ENCODE measurements around the gene ZNF319. TPM values are rescaled to one million over a fixed set of nuclear protein-coding genes. Genes with fewer than 3 reads are reported as not detected.
A peak's percentile ranks its signal among the peaks of the same experiment; 100 is the strongest.

The ZNF319 gene
- total and polyA plus RNA-seq, 8 donors, result 3.5 to 7.0 (median 4.6) TPM

- H3K36me3 ChIP-seq, result no peaks in the 10 kb centered on the region
- ATAC-seq (no peak), FAIRE-seq (no peak), DNase-seq (no peak)
- no peaks in the 10 kb centered on the region for H3K27me3 ChIP-seq
- TF ChIP-seq CTCF (IDR thresholded peaks at IDR 0.05), result no peak
- intact Hi-C loops (cut with DNase I), result loop anchor here in 1 of 3 donors (10.0 kb wide), 1 partner anchor 95 kb away; the partner anchor contains the start of gene CFAP20
- WGBS, 2 donors, result 58 to 63% methylated on average over 2 of the region's 2 CpGs
- no peaks in the 10 kb centered on the region for H3K9me3 ChIP-seq
- peak overlapping the region in 1 of 4 donors; percentile 82 for H3K27ac ChIP-seq
- H3K4me1 ChIP-seq, result peaks cover 28 to 44% (median 43%) of the 10 kb centered on the region in 3 donors
- H3K4me3 ChIP-seq, result no peak overlapping the region
Measured at GRCh38 chr16:58029410-58029809, 28.9 kb upstream of the ZNF319 start.

DNA sequence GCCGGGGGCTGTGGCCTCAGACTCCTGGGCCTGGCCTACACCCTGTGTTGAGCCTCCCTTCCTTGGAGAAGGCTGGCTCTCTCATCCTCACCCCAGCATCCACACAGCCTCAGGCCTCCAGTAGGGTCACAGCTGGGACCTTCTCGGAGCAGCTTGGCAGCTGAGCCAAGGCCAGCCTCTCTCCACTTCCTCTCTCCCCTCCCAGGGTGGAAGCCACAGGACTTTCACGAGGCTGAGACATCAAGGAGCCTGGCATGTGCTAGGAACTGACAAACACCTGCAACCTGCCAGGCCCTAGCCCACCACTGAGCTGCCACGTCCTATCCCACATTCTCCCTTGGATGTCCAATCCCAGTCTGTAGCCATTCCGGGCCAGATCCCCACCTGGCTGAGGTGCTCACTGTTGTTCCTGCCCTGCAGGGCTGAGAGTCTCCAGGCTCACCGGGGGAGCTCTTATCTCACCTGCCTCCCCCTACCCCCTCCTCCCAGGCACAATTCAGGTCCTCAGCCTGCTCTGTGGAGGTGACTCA is 28.1 kb upstream of the ZNF319 start:
- Histone ChIP-seq H3K36me3 (no peaks in the 10 kb centered on the region), H3K4me1 (peaks cover 28 to 43% (median 39%) of the 10 kb centered on the region in 3 donors), H3K9me3 (no peaks in the 10 kb centered on the region), H3K27me3 (no peaks in the 10 kb centered on the region), H3K27ac (peak overlapping the region; percentile 12 to 84 (median 60)), H3K4me3 (no peak overlapping the region)
- ATAC-seq (no peak), FAIRE-seq (no peak), DNase-seq (peak in 2 of 6 donors; percentile 34 to 48)
- TF ChIP-seq CTCF (IDR thresholded peaks at IDR 0.05), result no peak
- intact Hi-C loops (cut with DNase I), result loop anchor here in 1 of 3 donors (10.0 kb wide), 1 partner anchor 96 kb away; the partner anchor contains the start of gene CFAP20
- WGBS, 2 donors, result 28 to 34% methylated on average over 6 of the region's 6 CpGs

DNA sequence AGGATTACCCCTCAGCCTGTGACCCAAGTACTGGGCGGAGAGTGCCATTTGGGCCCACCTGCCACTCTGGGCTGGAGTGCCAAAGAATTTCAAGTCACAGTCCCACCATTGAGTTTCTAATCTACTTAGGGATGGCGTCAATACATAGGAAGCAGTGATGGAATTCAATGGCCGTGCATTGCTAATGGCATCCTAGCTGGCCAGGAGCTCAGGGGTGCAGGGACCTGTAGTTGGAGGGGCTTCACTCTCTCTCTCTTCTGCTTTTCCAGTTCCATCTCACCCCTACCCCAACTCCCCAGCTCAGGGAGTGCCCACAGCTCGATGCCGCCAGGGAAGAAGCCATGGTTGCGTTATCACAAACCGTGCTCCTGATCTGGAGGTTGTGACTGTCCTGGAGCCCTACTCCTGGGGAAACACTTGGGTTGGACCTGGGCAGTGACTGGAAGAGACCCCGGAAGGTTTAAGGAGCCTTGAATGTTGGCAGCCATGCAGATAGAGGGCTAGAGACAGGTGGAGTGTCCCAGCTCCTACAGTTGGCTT is 27.5 kb upstream of the ZNF319 start:
- no peak for DNase-seq
- no peak for TF ChIP-seq CTCF (IDR thresholded peaks at IDR 0.05)
- ATAC-seq, result no peak
- H3K4me3 ChIP-seq, result peak overlapping the region in 2 of 4 donors; percentile 73 to 86
- H3K4me1 ChIP-seq, result peaks cover 23 to 39% (median 38%) of the 10 kb centered on the region in 3 donors
- intact Hi-C loops (cut with DNase I), result loop anchor here in 1 of 3 donors (10.0 kb wide), 1 partner anchor 97 kb away; the partner anchor contains the start of gene CFAP20
- no peak for FAIRE-seq
- 64 to 77% methylated on average over 8 of the region's 8 CpGs for WGBS, 2 donors
- no peaks in the 10 kb centered on the region for H3K9me3 ChIP-seq
- H3K27me3 ChIP-seq, result no peaks in the 10 kb centered on the region
- H3K36me3 ChIP-seq, result no peaks in the 10 kb centered on the region
- H3K27ac ChIP-seq, result peak overlapping the region; percentile 39 to 90 (median 83)

DNA sequence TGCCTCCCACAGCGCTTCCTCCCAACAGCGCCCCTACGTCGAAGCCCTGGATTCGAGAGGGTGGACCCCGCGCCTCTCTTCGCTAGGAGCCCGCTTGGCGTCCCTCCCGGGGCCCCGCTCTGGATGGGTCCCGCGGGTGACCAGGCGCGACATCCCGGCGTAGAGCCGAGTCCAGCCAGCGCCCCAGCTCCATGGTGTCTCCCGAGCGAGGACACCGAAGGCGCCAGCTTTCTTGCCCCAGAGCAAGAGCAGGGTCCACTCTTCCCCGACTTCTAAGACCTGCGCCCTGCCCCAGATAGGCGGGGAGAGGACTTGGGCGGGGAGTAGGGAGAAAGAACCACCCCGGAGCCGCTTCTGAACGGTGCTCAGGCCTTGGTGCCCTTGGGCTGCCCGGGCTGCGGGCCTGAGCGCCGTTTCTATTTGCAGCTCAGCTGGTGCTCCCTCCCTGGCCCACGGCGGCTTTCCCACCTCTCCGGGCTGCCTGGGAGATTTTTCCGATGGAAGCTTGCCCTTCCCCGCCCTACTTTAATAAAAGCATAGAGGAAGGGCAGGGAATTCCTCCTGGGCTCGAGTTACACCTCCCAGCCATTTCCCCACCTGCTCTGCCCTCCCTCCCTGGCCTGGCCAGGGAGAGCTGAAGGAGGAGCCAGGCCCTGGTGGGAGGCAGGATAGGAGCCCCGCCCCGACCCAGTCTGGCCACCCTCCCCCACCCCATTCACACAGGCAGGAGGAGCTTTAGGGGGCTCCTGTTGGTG is 26.9 kb upstream of the ZNF319 start:
- Histone ChIP-seq H3K4me1 (peaks cover 17 to 39% (median 37%) of the 10 kb centered on the region in 3 donors), H3K36me3 (no peaks in the 10 kb centered on the region), H3K9me3 (no peaks in the 10 kb centered on the region), H3K4me3 (peak overlapping the region; percentile 73 to 86 (median 82)), H3K27ac (peak overlapping the region; percentile 82 to 90 (median 83)), H3K27me3 (no peaks in the 10 kb centered on the region)
- no peak for TF ChIP-seq CTCF (IDR thresholded peaks at IDR 0.05)
- intact Hi-C loops (cut with DNase I), result loop anchor here in 1 of 3 donors (10.0 kb wide), 1 partner anchor 97 kb away; the partner anchor contains the start of gene CFAP20
- WGBS, 2 donors, result 2 to 4% methylated on average over 42 to 43 of the region's 43 CpGs
- no peak for FAIRE-seq
- peak; percentile 66 to 87 (median 76) for DNase-seq
- peak; percentile 23 to 55 (median 41) for ATAC-seq
